ENCODE data around the gene P2RY1.

Gene P2RY1, protein sequence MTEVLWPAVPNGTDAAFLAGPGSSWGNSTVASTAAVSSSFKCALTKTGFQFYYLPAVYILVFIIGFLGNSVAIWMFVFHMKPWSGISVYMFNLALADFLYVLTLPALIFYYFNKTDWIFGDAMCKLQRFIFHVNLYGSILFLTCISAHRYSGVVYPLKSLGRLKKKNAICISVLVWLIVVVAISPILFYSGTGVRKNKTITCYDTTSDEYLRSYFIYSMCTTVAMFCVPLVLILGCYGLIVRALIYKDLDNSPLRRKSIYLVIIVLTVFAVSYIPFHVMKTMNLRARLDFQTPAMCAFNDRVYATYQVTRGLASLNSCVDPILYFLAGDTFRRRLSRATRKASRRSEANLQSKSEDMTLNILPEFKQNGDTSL

DNA sequence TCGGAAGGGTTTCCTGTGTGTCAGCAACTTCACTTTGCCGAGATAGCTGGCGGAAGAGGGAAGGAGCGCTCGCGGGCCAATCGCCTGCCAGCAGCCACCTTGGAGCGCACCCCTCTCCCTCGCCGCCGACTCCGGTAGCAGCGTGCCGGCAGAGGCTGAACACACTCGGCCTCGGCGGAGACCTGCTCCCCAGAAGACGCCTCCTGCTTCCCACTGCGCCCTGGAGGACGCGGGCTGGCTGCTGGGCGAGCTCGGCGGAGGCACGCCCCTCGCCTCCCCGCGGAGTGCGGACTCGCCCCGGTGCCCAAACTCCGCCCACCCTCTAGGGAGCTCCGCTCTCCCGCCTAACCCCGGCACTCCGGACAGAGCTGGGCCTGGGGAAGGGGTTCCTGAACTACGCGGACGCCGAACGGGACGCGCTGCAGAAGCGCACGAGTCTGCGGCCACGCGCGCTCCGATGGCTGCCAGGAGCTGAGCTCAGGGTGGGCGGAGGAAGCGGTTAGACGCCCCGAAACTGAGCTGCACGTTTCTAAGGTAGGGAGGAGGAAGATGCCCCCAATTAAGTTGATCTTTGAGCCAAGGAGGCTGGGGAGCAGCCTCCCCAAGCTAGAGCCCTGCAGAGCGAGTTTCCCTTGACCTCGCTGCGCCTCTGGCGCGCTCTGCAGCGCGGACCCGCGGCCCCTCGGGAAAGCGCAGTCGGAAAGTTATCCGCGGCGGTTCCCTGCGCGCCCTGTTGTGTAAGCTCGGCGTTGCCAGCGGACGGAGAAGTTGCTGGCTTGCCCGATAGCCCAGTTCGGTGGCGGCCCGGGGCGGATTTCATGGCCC is at the start of gene P2RY1:
Gene P2RY1 (plus strand): TSS at position 356 of the 825 bp plus-strand sequence. CDS start 652 bp downstream, outside the sequence.
- DNase-seq (ENCODE audit: low spot score), result no peak

DNA sequence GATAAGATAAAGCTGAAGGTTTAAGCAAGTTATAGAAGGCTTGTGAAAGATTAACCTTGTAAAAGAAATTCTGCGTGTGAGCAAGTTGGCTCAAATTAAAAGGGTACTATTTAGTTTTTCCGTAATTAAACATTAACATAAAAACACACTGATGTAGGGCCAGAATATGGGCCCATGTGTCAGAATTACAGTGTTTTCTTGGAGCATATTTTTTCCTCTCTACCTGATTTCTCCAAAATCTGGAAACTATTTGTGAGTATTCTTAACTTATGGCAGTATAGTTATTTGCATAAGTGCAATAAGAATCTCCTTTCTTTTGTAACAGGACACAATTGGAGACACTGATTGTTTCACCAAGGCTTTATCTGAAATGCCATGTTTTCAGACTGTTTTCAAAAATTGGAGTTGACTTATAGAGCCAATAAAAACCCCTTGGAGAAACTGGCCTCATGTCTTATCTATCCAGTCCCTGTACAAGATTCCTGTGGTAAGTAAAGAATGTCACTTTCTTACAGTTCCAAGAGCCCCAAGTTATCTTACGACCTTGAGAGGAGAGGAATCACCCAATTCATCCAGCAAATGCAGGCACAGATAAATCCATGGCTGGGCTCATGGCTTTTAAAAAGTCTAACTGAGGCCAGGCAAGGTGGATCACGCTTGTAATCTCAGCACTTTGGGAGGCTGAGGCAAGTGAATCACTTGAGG is 47.8 kb upstream of the P2RY1 start:
- no peak for DNase-seq (ENCODE audit: low spot score)

DNA sequence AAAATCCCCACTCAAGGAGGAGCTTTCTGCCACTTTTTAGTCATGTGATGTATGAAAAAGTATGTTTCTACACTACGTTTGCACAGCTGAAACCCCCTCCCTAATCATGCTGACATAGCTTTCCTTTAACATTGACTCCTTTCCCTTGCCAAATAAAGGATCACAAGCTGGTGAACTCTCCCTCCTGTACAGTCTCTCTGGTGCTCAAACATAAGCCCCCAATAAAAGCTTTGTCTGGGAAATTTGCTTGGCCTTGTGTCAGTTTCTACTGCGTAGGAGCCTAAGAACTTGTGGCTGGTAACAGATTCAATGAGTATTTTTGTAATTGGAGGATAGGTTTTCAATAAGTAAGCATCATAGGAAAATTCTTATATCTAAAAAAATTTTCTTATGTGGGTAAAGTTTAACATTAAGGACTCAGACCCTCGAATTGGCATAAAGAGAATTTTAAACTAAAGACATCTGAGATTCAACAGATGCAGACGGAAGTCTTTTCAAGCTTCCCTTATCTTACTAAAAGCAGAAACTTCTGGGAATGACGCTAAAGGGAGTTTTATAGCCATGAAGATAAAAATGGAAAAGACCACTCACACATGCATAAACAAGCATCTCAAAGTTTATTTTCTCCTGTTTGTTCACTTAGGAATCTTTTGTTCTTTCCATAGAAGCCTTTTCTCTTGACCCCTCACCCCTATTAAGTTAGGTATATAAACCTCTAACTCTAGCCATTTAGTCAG is 44.1 kb upstream of the P2RY1 start:
- DNase-seq (ENCODE audit: low spot score), result no peak

DNA sequence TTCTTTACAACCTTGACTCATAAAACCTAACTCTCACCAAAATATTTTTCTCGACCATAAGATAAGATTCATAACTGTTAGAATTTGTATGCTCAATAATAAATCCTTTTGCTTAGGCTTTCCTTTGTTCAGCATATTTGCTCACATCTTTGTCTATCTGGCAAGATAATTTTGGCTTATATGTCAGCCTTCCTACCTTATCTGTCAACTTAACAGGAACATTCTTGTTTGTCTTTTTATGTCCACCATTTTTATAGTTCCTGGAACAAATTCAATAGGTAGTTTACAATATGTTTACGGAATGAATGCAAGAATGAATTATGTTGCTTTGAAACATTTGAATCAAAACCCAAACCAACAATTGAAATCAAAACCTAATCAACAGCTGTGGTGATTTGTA is 41.0 kb upstream of the P2RY1 start:
- no peak for DNase-seq (ENCODE audit: low spot score)

DNA sequence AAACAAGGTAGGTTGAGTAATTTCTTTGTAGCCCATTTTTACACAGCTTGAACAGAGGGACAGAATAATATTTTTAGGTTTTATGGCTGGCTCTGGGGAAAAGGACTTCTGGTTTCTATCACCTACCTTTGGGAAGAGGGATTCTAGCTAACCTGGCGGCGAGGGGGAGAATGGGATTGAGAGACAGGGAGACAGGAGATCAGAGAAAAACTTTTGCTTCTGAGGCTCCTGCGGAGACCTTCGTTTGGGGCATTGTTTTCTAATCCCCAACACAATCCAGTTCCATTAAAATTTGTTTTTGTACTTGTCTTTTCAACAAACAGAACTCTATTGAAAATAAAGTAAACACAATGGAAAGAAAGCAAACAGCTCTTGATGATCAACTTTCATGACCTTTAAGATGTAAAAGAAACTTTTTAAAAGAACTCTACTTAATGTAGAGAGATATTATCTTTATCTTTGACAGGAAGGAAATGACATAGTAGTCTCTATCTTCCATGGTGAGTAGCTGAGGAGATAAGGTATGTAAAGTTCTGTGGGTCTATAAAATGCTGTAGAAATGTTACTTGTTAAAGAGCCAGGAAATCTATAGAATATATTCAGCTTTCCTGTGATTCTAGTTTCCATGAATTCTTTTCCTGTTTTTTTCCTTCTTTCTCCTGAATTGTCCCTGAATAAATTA is 37.0 kb upstream of the P2RY1 start:
- DNase-seq (ENCODE audit: low spot score), result no peak

DNA sequence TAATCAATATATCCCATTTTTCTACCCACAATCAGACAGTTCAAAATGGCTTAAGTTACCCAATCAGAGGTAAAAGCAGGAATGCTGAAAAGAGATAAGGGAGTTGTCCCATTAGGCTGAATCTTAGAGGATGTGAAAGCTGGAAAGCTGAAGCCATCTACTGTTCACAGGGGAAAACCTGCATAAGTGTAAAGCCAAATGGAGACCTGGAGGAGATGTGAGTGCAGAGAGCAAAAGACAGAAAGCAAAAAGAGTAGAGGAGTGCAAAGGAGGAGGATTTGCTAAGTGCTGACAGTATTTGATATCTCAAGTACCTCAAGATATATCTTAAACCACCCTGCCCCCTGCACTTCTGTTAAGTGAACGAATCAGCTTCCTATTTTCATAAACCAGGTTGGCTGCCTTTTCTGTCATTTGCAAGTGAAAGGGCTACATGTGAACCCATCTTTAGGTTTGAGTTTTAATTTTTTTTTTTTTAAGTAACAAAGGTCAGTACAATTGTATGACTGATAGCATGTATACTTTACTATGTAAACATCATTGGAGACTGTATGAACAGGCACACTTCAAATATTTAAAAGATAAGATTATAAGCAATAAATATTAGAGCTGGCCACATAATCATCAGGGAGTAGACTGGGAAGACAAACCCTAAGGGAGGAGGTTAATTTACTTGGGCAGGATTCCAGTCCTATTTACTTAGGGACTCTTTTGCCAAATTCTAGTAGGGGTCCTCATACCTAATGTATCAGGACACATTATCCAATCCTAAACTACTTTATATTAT is 22.8 kb upstream of the P2RY1 start:
- DNase-seq (ENCODE audit: low spot score), result no peak

DNA sequence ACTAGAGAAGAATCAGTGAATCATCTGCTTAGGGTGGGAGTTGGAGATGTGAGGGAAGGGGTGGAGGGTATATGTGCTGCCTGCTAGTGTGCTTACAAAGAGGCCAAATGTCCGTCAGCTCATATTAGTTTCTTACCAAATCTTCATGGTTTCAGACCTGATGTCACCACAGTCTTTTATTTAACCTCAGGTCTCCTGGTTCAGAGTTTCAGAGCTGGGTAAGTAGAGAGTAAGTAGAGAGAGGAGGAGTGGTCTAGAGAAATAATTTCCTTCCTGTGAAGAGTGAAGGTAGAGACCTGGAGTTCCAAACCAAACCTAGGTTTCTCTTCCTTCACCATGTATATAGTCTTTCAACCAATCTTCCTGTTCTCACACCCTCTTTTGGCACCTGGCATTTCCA is 17.5 kb upstream of the P2RY1 start:
- no peak for DNase-seq (ENCODE audit: low spot score)

DNA sequence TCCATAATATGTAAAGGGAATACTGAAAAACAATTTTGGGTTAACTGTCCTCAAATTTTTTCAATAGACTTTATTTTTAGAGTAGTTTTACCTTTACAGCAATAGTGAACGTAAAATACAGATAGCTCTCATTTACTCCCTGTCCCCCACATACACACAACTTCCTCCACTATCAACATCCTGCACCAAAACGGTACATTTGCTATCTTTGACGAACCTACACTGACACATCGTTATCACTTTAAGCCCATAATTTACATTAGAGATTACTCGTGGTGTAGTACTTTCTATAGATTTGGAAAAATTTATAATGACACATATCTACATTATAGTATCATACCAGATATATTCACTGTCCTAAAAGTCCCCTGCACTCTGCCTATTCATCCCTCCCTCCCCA is 16.9 kb upstream of the P2RY1 start:
- no peak for DNase-seq (ENCODE audit: low spot score)

DNA sequence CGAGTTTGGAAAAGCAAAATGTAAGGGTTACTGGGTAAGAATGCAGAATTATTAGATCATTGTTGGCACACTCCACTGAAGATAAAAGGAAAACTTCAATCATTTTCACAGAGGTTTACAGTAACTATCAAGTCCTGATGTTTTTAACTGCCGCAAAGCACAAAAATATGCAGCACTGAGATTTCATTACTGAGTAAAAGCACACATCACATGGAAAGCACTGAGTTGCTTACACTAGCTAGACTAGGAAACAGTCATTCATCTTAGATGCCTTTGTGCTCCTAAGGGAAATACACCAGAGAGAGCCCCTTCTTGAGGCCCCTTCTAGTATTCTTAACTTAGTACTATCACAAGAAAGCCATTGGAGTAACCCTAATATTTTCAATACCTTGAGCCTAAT is 11.8 kb upstream of the P2RY1 start:
- no peak for DNase-seq (ENCODE audit: low spot score)

DNA sequence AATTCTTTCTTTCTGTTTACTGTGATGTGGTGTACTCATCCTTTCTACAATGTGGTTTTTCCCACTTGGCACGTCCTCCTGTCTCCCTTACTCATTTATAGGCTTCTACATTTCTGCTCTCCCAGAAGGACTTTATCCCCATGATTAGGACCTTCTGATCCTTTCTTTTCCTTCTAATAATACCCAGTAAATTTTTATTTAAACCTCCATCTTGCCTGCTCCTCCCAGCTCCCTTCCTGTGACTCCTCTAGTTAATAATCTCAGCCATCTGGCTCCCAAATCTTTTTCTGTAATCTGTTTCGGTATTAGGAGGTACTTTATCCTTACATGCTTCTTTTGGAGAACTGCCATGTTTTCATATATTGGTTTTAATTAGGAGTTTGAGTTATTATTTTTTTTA is 11.2 kb upstream of the P2RY1 start:
- DNase-seq (ENCODE audit: low spot score), result no peak

DNA sequence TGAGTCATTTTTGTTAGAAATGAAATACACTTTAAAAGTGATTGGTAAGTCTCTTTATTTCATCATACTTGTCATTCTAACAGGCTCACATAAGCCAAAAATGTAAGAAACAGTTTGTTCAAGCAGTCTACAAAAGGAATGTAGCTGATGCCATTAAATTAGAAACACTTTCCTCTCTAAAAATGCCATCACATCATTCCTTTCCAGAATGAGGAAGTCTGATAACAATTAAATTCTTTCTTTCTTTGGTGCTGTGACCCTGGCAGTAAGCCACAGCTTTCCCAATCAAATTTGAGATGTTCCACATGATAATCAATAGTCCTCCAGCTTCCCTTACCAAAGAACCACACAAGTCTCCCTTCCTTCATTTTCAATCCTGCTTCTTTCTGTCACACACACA is 9.4 kb upstream of the P2RY1 start:
- DNase-seq (ENCODE audit: low spot score), result no peak

DNA sequence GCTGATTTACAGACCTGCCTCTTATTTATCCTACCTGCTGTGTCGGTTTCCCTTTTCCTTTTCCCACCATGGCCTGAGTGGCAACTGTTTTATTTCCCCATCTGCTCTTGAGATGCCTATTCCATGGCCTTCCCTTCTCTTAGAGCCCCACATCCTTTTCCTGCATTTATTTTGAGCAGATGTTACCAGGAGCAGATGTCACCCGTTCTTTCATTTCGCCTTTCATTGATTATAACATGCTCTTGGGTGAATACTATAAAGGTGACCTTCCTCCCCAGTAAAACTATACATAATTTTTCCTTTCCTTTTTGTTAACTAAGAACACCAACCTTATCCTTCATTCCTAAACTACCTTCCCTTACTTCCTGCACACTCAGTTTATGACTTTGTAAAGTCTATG is 8.5 kb upstream of the P2RY1 start:
- DNase-seq (ENCODE audit: low spot score), result no peak

DNA sequence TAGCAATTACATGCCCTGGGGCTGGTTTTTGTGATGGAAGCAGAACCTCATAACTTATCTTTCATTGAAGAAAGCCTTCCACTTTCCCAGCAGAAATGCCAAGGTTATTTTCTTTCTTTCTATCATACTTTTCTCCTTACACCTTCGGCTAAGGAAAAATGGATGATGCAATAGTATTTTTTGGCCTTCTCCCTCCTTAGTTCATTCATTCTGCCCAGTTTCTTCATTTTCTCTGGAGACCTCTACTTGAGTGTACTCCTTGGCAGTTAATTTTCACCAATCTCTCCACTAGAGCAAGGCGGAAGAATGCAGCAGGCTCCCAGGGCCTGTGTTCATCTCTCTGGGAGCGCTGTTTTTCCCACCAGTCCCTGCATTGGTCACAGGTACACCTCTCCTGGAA is 7.6 kb upstream of the P2RY1 start:
- no peak for DNase-seq (ENCODE audit: low spot score)

DNA sequence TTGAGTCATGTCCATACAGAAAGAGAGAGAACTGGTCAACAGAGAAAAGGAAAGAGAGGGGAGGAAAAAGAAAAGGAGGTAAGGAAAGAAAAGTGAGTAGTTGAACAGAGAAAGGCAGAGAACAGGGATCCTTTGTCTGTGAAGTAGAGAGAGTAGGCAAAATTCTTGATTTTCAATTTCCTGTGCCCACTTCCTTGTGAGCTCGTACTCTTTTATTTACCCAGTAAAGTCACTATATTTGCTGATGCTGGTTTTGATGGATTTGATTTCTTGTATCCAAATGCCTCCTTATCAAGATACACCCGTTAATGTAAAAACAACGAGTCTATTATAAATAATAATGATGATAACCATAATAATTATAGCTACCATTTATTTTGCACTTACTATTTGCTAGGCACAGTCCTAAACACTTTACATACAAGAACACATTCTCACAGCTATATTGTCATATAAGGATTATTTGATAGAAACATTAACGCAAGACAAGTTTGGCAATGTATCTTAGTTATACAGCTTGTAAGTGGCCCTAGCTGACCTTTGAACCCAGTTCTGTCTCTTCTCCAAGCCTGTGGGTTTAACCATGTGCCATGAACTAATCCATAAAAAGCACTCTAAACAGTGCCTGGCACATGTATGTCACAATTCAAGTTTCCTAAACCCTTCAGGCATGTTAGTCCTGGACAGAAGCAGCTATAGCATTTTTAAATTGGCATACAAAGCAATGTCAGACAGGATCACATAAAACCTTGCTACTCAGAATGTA is 6.7 kb upstream of the P2RY1 start:
- DNase-seq (ENCODE audit: low spot score), result no peak

DNA sequence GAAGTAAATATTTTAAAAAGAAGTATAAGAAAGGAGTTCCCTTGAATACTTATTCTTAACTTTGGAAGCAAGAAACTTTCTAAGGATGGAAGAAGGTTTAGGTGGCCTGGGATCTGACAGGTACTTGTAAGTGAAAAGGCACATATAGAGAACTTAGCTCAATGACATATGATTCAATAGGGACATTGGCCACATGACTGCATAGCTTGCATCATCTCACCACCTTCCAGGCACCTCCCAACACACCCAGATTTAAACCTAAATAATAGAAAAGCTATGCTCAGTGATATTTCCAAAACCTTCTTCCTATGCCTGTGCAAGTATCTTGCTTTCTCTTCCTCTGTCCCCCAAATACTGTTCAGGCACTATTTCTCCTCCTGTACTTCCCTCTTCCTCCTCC is 4.7 kb upstream of the P2RY1 start:
- DNase-seq (ENCODE audit: low spot score), result no peak

DNA sequence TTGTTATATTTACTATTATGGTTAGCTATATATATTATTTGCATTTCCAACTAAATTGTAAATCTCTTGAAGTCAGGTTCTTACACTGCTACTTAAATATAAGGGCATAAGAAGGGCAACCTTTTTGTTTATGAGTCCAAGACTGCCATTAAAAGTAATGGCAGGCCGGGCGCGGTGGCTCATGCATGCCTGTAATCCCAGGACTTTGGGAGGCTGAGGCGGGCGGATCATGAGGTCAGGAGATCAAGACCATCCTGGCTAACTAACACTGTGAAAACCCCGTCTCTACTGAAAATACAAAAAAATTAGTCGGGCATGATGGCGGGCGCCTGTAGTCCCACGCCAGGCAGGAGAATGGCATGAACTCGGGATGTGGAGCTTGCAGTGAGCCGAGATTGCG is 2.9 kb upstream of the P2RY1 start:
- DNase-seq (ENCODE audit: low spot score), result no peak

DNA sequence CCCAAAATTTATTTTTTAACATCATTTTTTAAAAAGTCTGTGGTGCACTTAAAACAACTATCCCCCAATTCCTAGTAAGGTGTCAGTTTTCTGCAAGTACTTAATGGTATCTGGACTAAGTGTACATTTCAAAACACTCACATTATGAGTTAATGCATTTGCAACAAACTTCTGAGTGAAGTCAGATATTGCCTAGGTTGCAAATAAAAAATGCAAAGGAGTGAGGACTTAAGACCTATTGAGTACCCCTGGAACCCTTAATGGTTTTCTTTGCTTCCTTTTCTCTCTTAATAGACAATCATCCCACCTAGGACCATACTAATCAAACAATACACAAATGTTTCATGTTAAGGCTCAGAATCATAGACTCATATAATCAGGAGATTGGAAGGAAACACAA is 1.8 kb upstream of the P2RY1 start:
- no peak for DNase-seq (ENCODE audit: low spot score)

DNA sequence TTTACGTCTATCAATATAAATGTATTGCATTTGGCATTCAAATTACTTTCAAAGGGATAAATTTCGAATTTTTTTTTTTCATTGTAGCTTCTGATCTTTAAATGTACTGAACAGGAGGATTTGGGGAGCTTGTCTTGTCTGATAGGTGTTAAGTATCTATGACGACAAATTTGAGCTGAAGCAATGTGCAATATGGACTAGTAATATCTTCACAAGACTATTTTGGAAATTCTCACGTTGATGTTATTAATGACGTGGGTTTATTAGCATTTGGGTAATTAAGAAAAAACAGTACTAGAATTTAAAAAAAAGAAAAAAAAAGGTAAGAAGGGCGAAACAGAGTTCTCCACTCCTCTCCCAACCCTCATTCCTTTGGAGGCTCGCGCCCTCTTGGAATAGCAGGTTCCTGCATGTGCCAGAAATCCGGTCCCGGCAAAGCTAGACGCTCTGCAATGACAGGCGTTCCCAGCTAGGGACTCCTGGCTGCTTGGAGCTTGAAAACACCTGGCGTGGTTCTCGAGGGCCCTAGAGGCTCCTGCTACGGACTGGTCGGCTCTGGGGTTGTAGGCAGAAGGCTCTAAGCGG is 648 bp upstream of the P2RY1 start:
- no peak for DNase-seq (ENCODE audit: low spot score)

DNA sequence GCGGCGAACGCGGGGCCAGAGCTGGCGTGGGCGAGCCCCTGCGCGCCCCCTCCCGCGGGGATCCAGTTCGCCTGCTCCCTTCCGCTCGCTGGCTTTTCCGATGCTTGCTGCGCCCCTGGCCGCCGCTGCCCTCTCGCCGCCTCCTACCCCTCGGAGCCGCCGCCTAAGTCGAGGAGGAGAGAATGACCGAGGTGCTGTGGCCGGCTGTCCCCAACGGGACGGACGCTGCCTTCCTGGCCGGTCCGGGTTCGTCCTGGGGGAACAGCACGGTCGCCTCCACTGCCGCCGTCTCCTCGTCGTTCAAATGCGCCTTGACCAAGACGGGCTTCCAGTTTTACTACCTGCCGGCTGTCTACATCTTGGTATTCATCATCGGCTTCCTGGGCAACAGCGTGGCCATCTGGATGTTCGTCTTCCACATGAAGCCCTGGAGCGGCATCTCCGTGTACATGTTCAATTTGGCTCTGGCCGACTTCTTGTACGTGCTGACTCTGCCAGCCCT is 721 bp downstream of the P2RY1 start:
- DNase-seq (ENCODE audit: low spot score), result no peak

All from CD4-positive, alpha-beta T cell treated with Interleukin-2 at 100 ng/mL for 4 hours (primary cell).